GM13976 (cell line): ENCODE results near the gene MAP4K1.
"Not testable (repeated sequence)": the region's sequence is repeated elsewhere in the genome, so short reads cannot be mapped to it uniquely, and the experiment has no call there.

ENCODE experiments used
- DNase-seq: peaks from one replicate; pipeline ENCODE4 v3.0.0; 2012; ENCODE audit warnings: low spot score
- in situ Hi-C: fragments of 300-500 bp; cut with MboI; formaldehyde crosslinking; loops from one replicate; pipeline ENCODE4 v1.12.0; 2022; ENCODE audit warnings: low sequenced_read_pairs, mixed read lengths, inconsistent platforms; ENCODE audit not compliant: unreplicated experiment
- TF ChIP-seq, protein P1 (sequence below): IDR thresholded peaks from 2 replicates; pipeline ENCODE4 v1.5.1; 2012; ENCODE audit warnings: borderline replicate concordance, mild to moderate bottlenecking; ENCODE audit not compliant: insufficient read depth; ENCODE audit errors: extremely low read depth, missing control alignments, control extremely low read depth

MAP4K1 gene

DNA sequence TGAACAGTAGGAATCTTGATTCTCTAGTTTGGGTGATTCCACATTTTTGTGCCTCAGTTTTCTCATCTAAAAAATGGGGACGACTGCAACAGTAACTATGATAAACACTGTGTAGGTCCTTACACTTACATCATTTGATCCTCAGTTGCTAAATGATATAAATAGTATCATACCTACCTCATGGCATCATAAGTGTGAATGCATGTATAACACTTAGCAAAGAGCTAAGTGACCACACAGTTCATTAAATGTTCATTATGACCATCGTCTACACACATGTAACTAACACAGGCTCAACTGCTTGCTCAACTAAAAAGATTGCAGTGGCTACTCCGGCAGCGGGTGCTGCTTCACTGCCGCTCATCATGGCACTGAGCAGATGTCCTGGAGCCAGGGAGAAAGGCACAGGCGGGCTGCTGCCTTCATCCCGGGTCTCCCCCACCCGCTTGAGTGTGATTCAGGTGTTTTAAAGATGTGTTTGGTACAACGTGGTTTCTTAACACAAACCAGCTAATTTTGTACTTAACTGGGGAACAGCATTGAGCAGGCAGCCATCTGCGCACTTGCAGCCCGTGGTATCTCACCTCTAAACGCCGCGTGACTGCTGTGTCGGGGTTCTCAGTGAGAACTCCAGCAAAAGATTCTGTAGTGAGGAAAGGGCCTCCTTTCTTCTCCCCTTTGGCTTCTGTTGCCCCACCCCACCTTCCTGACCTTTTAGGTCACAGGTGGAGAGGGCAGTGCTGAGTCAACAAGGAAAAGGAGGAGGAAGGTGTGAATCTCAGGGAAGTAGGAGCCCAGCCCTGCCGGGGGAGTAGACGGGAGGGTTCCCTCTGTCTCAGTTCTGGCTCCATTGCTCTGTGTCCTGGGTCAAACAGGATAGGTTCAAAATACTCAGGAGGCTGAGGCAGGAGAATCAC is 18.0 kb upstream of the MAP4K1 start:
- TF ChIP-seq, protein P1, sequence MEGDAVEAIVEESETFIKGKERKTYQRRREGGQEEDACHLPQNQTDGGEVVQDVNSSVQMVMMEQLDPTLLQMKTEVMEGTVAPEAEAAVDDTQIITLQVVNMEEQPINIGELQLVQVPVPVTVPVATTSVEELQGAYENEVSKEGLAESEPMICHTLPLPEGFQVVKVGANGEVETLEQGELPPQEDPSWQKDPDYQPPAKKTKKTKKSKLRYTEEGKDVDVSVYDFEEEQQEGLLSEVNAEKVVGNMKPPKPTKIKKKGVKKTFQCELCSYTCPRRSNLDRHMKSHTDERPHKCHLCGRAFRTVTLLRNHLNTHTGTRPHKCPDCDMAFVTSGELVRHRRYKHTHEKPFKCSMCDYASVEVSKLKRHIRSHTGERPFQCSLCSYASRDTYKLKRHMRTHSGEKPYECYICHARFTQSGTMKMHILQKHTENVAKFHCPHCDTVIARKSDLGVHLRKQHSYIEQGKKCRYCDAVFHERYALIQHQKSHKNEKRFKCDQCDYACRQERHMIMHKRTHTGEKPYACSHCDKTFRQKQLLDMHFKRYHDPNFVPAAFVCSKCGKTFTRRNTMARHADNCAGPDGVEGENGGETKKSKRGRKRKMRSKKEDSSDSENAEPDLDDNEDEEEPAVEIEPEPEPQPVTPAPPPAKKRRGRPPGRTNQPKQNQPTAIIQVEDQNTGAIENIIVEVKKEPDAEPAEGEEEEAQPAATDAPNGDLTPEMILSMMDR, result no peak
- in situ Hi-C loops, result loop anchor here (5.0 to 25.0 kb wide), 2 partner anchors 83 to 223 kb away; partner anchors contain the start of gene FAM98C
- DNase-seq, result no peak

DNA sequence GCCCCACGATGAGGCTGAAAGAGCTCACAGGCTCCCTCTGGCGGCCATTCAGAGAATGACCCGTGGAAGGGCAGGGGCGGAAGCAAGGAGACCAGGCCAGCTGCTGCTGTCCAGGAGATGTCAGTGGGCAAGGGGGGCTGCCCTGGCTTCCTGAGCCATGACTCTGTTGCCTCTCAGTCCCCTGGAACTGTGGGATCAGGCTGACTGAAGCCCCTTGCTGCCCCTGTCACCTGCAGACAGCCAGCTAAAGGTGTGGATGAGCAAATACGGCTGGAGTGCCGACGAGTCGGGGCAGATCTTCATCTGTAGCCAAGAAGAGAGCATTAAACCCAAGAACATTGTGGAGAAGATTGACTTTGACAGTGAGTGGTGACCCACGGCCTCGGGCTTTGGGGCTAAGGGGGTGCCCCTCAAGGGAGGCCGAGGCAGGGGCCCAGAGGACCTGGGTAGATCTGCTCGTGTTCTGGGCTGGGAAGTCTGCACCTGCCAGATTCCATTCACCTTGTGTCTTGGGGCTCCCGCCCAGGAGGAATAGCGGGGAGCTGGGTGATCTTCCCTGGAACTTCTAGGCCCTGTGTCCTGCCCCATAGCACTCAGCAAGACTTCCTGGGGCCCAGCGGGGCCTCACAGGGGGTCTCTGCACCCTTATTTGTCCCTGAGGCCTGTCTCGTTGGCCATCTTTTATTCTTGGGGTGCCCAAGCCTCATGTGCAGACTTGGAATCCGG is 17.2 kb upstream of the MAP4K1 start:
- in situ Hi-C loops, result loop anchor here (5.0 to 25.0 kb wide), 2 partner anchors 83 to 223 kb away; partner anchors contain the start of gene FAM98C
- DNase-seq, result peak; percentile 84
- TF ChIP-seq, protein P1, result peak; percentile 86

DNA sequence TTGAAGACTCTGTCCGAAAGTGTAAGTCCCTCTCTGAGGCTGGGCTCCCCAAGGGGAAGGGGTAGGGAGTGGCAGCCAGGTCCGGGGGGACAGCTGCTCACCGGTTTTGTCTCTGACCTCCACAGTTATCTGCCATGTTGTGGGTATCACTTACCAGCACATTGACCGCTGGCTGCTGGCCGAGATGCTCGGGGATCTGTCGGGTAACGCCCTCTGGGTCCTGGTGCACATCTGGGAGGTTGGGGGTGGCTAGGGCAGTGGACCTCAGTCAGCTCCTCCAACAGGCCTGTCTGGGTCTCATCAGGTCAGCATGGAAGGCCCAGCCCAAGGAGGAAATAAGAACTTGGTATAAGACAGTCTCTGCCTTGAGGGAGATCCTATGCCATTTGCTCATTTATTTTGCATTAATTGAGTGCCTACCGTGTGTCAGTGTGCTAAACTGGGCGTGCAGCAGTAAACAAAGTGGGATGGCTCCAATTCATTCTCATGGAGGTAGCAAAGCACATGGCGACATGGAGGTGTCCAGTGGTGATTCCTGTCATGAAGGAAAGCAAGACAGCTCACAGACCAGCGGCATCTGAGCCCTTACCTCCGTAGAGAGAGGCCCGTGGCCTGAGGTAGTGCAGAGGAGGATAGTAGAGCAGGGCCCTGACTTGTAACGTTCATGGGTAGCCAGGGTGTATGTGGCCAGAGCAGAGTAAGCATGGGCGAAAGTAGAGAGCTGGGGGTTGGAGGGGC is 14.9 kb upstream of the MAP4K1 start:
- in situ Hi-C loops, result loop anchor here (25.0 kb wide), 1 partner anchor 220 kb away; the partner anchor contains the start of gene FAM98C
- TF ChIP-seq, protein P1, result no peak
- DNase-seq, result no peak

DNA sequence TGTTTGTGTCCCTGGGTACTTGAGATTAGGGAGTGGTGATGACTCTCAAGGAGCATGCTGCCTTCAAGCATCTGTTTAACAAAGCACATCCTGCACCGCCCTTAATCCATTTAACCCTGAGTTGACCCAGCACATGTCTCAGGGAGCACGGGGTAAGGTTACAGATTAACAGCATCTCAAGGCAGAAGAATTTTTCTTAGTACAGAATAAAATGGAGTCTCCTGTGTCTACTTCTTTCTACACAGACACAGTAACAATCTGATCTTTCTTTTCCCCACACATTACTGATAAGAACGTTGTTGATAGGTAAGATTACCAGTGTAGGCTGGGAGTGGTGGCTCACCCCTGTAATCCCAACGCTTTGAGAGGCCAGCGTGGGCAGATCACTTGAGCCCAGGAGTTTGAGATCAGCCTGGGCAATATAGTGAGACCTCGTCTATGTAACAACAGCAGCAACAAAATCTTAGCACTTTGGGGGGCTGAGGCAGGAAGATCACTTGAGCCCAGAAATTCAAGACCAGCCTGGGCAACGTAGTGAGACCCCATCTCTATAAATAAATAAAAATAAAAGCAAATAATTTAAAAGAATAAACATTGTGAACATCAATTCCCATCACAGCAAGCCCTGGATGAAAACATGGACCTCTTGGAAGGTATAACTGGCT is 14.2 kb upstream of the MAP4K1 start:
- not testable (repeated sequence) for DNase-seq

DNA sequence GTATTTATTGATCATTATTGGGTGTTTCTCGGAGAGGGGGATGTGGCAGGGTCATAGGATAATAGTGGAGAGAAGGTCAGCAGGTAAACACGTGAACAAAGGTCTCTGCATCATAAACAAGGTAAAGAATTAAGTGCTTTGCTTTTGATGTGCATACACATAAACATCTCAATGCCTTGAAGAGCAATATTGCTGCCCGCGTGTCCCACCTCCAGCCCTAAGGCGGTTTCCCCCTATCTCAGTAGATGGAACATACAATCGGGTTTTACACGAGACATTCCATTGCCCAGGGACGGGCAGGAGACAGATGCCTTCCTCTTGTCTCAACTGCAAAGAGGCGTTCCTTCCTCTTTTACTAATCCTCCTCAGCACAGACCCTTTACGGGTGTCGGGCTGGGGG is 13.5 kb upstream of the MAP4K1 start:
- in situ Hi-C loops, result loop anchor here (25.0 kb wide), 1 partner anchor 219 kb away; the partner anchor contains the start of gene FAM98C

More for the DNA sequence above, 14.2 kb upstream of the MAP4K1 start:
- in situ Hi-C loops, result loop anchor here (25.0 kb wide), 1 partner anchor 220 kb away; the partner anchor contains the start of gene FAM98C

DNA sequence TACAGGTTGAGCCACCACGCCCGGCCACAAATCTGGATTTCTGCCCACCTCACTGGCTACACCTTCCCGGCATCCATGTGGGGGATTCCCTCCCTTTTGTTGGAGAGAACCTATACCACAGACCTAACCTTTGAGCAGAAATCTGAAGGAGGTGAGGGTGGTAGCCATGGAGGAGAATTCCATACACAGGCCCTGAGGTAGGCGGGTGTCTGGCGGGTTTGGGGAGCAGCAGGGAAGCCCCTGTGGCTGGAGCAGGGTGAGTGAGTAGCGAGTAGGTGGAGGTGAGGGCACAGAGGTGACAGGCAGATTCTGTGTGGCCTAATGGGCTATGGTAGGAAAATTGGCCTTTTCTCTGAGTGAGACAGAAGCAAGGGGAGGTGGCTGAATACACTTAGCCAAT is 11.8 kb upstream of the MAP4K1 start:
- in situ Hi-C loops, result loop anchor here (25.0 kb wide), 1 partner anchor 217 kb away; the partner anchor contains the start of gene FAM98C
- TF ChIP-seq, protein P1, result no peak
- no peak for DNase-seq

More for the DNA sequence above, 13.5 kb upstream of the MAP4K1 start:
- DNase-seq, result not testable (repeated sequence)
